OCI-LY7 (cell line): ENCODE results near the gene CKAP4.

Experiments
- EZH2phosphoT487 ChIP-seq: fragments of 200-600 bp; sonication (generic); IDR thresholded peaks from 2 replicates; pipeline ENCODE4 v1.6.1; 2018; ENCODE audit warnings: low read depth, borderline replicate concordance, mild to moderate bottlenecking, mixed run types, antibody characterized with exemption, low read length, moderate library complexity, mixed read lengths
- TF ChIP-seq, protein P1 (sequence below): fragments of 200-600 bp; sonication (generic); conservative IDR thresholded peaks from 2 replicates; pipeline ENCODE4 v1.5.1; 2014; ENCODE audit warnings: mild to moderate bottlenecking, antibody characterized with exemption, low read length, moderate library complexity, mixed read lengths

DNA sequence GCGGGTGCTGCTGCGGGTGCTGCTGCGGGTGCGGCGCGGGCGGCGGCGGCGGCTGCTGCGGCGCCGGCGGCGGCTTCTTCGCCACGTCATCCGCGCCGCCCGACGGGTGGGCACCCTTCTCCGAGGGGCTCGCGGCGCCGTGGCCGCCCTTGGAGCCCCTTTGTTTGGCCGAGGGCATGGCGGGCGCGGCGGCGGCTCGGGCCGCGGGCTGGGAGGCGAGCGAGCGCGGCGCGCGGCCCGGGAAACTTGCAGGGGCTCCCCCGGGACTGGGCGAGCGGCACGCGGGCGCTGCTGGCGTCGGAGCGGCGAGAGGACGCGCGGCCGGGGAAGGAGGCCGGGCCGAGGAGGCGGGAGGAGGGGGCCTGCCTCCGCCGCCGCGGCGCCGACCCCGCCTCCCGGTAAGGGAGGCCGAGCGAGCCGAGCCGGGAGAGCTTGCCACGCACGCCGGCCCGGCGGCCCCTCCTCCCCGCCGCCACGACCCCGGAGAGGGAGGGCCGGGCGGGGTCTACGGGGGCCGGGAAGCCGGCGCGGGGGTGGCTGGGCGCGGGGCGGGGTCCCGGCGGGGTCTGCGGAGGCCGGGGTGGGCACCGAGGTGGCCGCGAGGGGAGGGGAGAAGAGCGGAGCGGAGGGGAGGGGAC is at the start of gene CKAP4:
- TF ChIP-seq, protein P1, sequence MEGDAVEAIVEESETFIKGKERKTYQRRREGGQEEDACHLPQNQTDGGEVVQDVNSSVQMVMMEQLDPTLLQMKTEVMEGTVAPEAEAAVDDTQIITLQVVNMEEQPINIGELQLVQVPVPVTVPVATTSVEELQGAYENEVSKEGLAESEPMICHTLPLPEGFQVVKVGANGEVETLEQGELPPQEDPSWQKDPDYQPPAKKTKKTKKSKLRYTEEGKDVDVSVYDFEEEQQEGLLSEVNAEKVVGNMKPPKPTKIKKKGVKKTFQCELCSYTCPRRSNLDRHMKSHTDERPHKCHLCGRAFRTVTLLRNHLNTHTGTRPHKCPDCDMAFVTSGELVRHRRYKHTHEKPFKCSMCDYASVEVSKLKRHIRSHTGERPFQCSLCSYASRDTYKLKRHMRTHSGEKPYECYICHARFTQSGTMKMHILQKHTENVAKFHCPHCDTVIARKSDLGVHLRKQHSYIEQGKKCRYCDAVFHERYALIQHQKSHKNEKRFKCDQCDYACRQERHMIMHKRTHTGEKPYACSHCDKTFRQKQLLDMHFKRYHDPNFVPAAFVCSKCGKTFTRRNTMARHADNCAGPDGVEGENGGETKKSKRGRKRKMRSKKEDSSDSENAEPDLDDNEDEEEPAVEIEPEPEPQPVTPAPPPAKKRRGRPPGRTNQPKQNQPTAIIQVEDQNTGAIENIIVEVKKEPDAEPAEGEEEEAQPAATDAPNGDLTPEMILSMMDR: no peak
- TF ChIP-seq EZH2phosphoT487: no peak
